A549 (cell line): ENCODE measurements around the gene TSGA10IP. TPM values are rescaled to one million over a fixed set of nuclear protein-coding genes. Genes with fewer than 3 reads are reported as not detected.

ENCODE experiments used
- ATOH8 ChIP-seq: fragments of 250-450 bp; sonication (Bioruptor Pico); IDR thresholded peaks from 2 replicates; pipeline ENCODE4 v1.5.0; 2020; ENCODE audit warnings: low read depth, mild to moderate bottlenecking, moderate library complexity
- BCL3 ChIP-seq: fragments of >200 bp; sonication (Bioruptor Twin); formaldehyde crosslinking; IDR thresholded peaks from 3 replicates; pipeline ENCODE4 v1.6.1; 2016
- BHLHE40 ChIP-seq: IDR thresholded peaks from 2 replicates; pipeline ENCODE4 v1.6.1; 2012; ENCODE audit warnings: low read depth, low read length, inconsistent platforms
- EHF ChIP-seq: fragments of 250-450 bp; sonication (Bioruptor Pico); IDR thresholded peaks from 2 replicates; pipeline ENCODE4 v1.5.0; 2020; ENCODE audit warnings: mild to moderate bottlenecking
- ELK1 ChIP-seq: fragments of 150-350 bp; IDR thresholded peaks from 2 replicates; pipeline ENCODE4 v1.6.1; 2014; ENCODE audit warnings: low read depth, mild to moderate bottlenecking, low read length
- ESRRA ChIP-seq: fragments of 150-350 bp; IDR thresholded peaks from 2 replicates; pipeline ENCODE4 v1.6.1; 2014; ENCODE audit warnings: mild to moderate bottlenecking, low read length, borderline replicate concordance
- FOSB ChIP-seq: fragments of 250-450 bp; sonication (Bioruptor Pico); IDR thresholded peaks from 2 replicates; pipeline ENCODE4 v1.5.0; 2020; ENCODE audit warnings: mild to moderate bottlenecking, moderate library complexity
- FOSL2 ChIP-seq, 2 experiments: fragments of 450-650 bp in 1 of 2; fragments of >200 bp in 1 of 2; sonication (Bioruptor Twin) in 1 of 2; formaldehyde crosslinking; IDR thresholded peaks; 2 replicates each; pipeline versions ENCODE4 v1.5.0 to v1.6.1; 2016 to 2020; ENCODE audit warnings: mild to moderate bottlenecking in 1 of 2, moderate library complexity in 1 of 2
- GATA3 ChIP-seq: IDR thresholded peaks from 2 replicates; pipeline ENCODE4 v1.6.1; 2012; ENCODE audit warnings: borderline replicate concordance
- HES2 ChIP-seq: fragments of >200 bp; sonication (Bioruptor Twin); formaldehyde crosslinking; IDR thresholded peaks from 2 replicates; pipeline ENCODE4 v1.6.1; 2016
- HEYL ChIP-seq: fragments of 250-450 bp; sonication (Bioruptor Pico); IDR thresholded peaks from 2 replicates; pipeline ENCODE4 v1.8.0; 2021; ENCODE audit warnings: mild to moderate bottlenecking, moderate library complexity
- HOXB13 ChIP-seq: fragments of 250-450 bp; sonication (Bioruptor Pico); IDR thresholded peaks from 2 replicates; pipeline ENCODE4 v1.5.0; 2020; ENCODE audit warnings: low read depth, mild to moderate bottlenecking, moderate library complexity
- HOXB5 ChIP-seq: fragments of 250-450 bp; sonication (Bioruptor Pico); IDR thresholded peaks from 2 replicates; pipeline ENCODE4 v1.5.0; 2020; ENCODE audit warnings: mild to moderate bottlenecking, moderate library complexity
- JUN ChIP-seq, 2 experiments: fragments of >200 bp; sonication (Bioruptor Twin); formaldehyde crosslinking; IDR thresholded peaks; 2 replicates in 1 of 2; 3 replicates in 1 of 2; pipeline ENCODE4 v1.6.1; 2016 to 2017
- JUNB ChIP-seq: fragments of >200 bp; sonication (Bioruptor Twin); formaldehyde crosslinking; IDR thresholded peaks from 2 replicates; pipeline ENCODE4 v1.6.1; 2016
- KDM5A ChIP-seq: fragments of 200-600 bp; sonication (generic); IDR thresholded peaks from 2 replicates; pipeline ENCODE4 v1.6.1; 2016; ENCODE audit warnings: antibody characterized with exemption, mild to moderate bottlenecking
- MAX ChIP-seq: IDR thresholded peaks from 2 replicates; pipeline ENCODE4 v1.6.1; 2012
- NR3C1 ChIP-seq: fragments of >200 bp; sonication (Bioruptor Twin); formaldehyde crosslinking; IDR thresholded peaks from 3 replicates; pipeline ENCODE4 v1.6.1; 2017
- PBX3 ChIP-seq: IDR thresholded peaks from 2 replicates; pipeline ENCODE4 v1.6.1; 2012
- RAD21 ChIP-seq, 2 experiments: fragments of >200 bp in 1 of 2; sonication (Bioruptor Twin) in 1 of 2; formaldehyde crosslinking in 1 of 2; IDR thresholded peaks in 1 of 2; conservative IDR thresholded peaks in 1 of 2; 2 replicates in 1 of 2; 3 replicates in 1 of 2; pipeline ENCODE4 v1.6.1; 2012 to 2018; ENCODE audit warnings: inconsistent platforms in 1 of 2
- RARB ChIP-seq: fragments of 250-450 bp; sonication (Bioruptor Pico); IDR thresholded peaks from 2 replicates; pipeline ENCODE4 v1.8.0; 2021; ENCODE audit warnings: mild to moderate bottlenecking, moderate library complexity
- RCOR1 ChIP-seq: fragments of 150-350 bp; IDR thresholded peaks from 2 replicates; pipeline ENCODE4 v1.6.1; 2014; ENCODE audit warnings: antibody characterized with exemption, low read length, low read depth
- REST ChIP-seq: fragments of 200-600 bp; sonication (generic); IDR thresholded peaks from 2 replicates; pipeline ENCODE4 v1.6.1; 2016; ENCODE audit warnings: antibody characterized with exemption, mild to moderate bottlenecking, moderate library complexity
- RFX5 ChIP-seq: fragments of 450-650 bp; IDR thresholded peaks from 2 replicates; pipeline ENCODE4 v1.7.1; 2014; ENCODE audit warnings: antibody characterized with exemption, mild to moderate bottlenecking, moderate library complexity
- RNF2 ChIP-seq: fragments of 200-600 bp; sonication (generic); IDR thresholded peaks from 2 replicates; pipeline ENCODE4 v1.6.1; 2016; ENCODE audit warnings: low read depth, mild to moderate bottlenecking, antibody characterized with exemption, moderate library complexity, borderline replicate concordance
- SMC3 ChIP-seq: fragments of >200 bp; sonication (Bioruptor Twin); formaldehyde crosslinking; IDR thresholded peaks from 3 replicates; pipeline ENCODE4 v1.6.1; 2018; ENCODE audit warnings: inconsistent platforms
- SREBF2 ChIP-seq: fragments of 450-650 bp; IDR thresholded peaks from 2 replicates; pipeline ENCODE4 v1.6.1; 2014; ENCODE audit warnings: mild to moderate bottlenecking, moderate library complexity
- ZFP36 ChIP-seq: fragments of 450-650 bp; IDR thresholded peaks from 2 replicates; pipeline ENCODE4 v1.6.1; 2014; ENCODE audit warnings: borderline replicate concordance; ENCODE audit not compliant: partially characterized antibody
- ZSCAN20 ChIP-seq: fragments of 250-450 bp; sonication (Bioruptor Pico); IDR thresholded peaks from 2 replicates; pipeline ENCODE4 v1.8.0; 2022; ENCODE audit warnings: mild to moderate bottlenecking, moderate library complexity
- polyA plus RNA-seq, 4 experiments: library from polyadenylated mRNA; depleted of rRNA in 3 of 4; stranded (reverse); fragments of >200 nt; fragmentation: RNase III in 1 of 4; extraction: RNeasy Plus Mini Kit Qiagen cat#74134 plus additional on column Dnase treatment in 1 of 4; gene quantifications; 2 replicates in 3 of 4; 3 replicates in 1 of 4; pipeline ENCODE4 v1.2.3, GENCODE V29; 2011 to 2017

Gene TSGA10IP
- polyA plus RNA-seq, 2 of the 4 experiments (the other 2 are of a cell fraction), result not detected

GRCh38 chr11:65899356-65900124 is 45.7 kb upstream of the TSGA10IP start (continued):
- TF ChIP-seq HES2 (no peak), JUN (IDR thresholded peaks at IDR 0.05) (peak; percentile 47 to 67; a peak in 4 of 5 replicates), RFX5 (no peak), HOXB13 (CRISPR knock-in tag) (no peak), REST (no peak), EHF (CRISPR knock-in tag) (no peak), RARB (CRISPR knock-in tag) (peak; percentile 23; the same call in 1 of the 2 replicates), BCL3 (no peak), ZFP36 (no peak), MAX (peak; percentile 98), HEYL (CRISPR knock-in tag) (no peak), ELK1 (no peak), RAD21 (conservative IDR thresholded peaks at IDR 0.05 in 1 of 2, IDR thresholded peaks at IDR 0.05 in 1 of 2) (no peak), KDM5A (no peak), RCOR1 (no peak), ATOH8 (CRISPR knock-in tag) (0 out of 2 replicates have a peak, but pooled peaks have one; percentile 28), RNF2 (no peak), JUNB (peak; percentile 35; the same call in 1 of the 2 replicates), BHLHE40 (peak; percentile 79), PBX3 (no peak), ZSCAN20 (no peak), NR3C1 (no peak), FOSL2 (IDR thresholded peaks at IDR 0.05) (peak; percentile 53), FOSL2 (CRISPR knock-in tag; IDR thresholded peaks at IDR 0.05) (peak; percentile 93), HOXB5 (CRISPR knock-in tag) (peak; percentile 15; the same call in 1 of the 2 replicates), GATA3 (0 out of 2 replicates have a peak, but pooled peaks have one; percentile 47), SREBF2 (no peak), SMC3 (no peak), FOSB (CRISPR knock-in tag) (peak; percentile 32; the same call in 1 of the 2 replicates), ESRRA (no peak)
